Gastroesophageal sphincter (tissue), 3 donors: Measurements from ENCODE around the gene FGD5.

Experiments
- EP300 ChIP-seq: sonication (generic); formaldehyde crosslinking; IDR thresholded peaks from one replicate; pipeline ENCODE4 v1.6.1; 2017; ENCODE audit warnings: antibody characterized with exemption, mild to moderate bottlenecking
- POLR2A ChIP-seq, 2 donors: fragments of 450-650 bp; IDR thresholded peaks; one replicate each; pipeline ENCODE4 v1.6.1; 2017; ENCODE audit warnings: antibody characterized with exemption in 2 of 2, mild to moderate bottlenecking in 2 of 2, moderate library complexity in 1 of 2
- POLR2AphosphoS5 ChIP-seq: sonication (generic); formaldehyde crosslinking; IDR thresholded peaks from one replicate; pipeline ENCODE4 v1.6.1; 2017; ENCODE audit warnings: antibody characterized with exemption
- TF ChIP-seq, protein P1 (sequence below), 4 experiments: fragments of 200-600 bp in 2 of 4; fragments of 450-650 bp in 2 of 4; sonication (generic) in 1 of 4; IDR thresholded peaks; one replicate each; pipeline ENCODE4 v1.5.1; 2017 to 2019; ENCODE audit warnings: antibody characterized with exemption in 4 of 4, mild to moderate bottlenecking in 2 of 4, moderate library complexity in 2 of 4

DNA sequence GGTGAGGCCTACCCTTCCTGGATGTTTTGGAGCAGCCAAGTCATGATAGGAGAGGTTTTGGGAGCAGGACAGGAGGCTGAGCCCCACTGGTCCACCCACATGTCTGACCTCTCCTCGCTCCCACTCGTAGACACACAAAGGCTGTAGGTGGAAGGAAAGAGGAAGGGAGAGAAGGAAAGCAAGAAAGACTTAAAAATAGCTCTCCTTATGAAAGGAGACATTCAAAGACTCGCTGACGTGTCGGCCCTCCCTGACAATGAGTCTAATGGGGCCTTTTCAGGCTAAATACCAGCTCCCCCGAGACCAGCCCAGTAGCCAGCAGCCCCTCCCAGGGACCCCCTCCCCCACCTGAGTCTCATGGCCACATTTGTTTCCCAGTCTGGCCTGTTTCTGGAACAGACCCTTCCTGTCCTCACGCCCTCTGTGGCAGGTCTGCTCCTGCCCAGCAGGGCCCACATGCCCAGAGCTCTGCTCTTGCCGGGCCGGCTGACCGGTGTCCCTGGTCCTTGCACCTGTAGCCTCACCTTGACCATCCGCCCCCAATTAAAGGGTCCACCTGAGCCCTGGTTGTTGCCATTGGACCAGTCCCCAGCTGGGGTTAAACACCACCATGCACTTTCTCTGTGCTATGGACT is 49.3 kb downstream of the FGD5 start:
- TF ChIP-seq, protein P1, sequence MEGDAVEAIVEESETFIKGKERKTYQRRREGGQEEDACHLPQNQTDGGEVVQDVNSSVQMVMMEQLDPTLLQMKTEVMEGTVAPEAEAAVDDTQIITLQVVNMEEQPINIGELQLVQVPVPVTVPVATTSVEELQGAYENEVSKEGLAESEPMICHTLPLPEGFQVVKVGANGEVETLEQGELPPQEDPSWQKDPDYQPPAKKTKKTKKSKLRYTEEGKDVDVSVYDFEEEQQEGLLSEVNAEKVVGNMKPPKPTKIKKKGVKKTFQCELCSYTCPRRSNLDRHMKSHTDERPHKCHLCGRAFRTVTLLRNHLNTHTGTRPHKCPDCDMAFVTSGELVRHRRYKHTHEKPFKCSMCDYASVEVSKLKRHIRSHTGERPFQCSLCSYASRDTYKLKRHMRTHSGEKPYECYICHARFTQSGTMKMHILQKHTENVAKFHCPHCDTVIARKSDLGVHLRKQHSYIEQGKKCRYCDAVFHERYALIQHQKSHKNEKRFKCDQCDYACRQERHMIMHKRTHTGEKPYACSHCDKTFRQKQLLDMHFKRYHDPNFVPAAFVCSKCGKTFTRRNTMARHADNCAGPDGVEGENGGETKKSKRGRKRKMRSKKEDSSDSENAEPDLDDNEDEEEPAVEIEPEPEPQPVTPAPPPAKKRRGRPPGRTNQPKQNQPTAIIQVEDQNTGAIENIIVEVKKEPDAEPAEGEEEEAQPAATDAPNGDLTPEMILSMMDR (IDR thresholded peaks at IDR 0.05), result no peak
- no peak for TF ChIP-seq EP300
- no peak for TF ChIP-seq POLR2A (IDR thresholded peaks at IDR 0.05)
- no peak for TF ChIP-seq POLR2AphosphoS5
